Heart right ventricle (tissue), 16 donors: ENCODE results near the gene DAG1. TPM values are rescaled to one million over a fixed set of nuclear protein-coding genes. Genes with fewer than 3 reads are reported as not detected.

Experiments
- ATAC-seq, 8 donors: fragments of 200-7000 bp; cut with Tn5 transposase; one replicate each; pipeline ENCODE4 v1.9.1; 2020; ENCODE audit warnings: mild to moderate bottlenecking in 8 of 8, moderate library complexity in 8 of 8, moderate number of reproducible peaks in 1 of 8
- DNase-seq, 2 donors: peaks; one replicate each; pipeline ENCODE4 v3.0.0-alpha.2; 2020
- H3K27ac ChIP-seq, 10 donors: fragments of 200-600 bp; sonication (generic) in 2 of 10; one replicate each; pipeline versions ENCODE4 v1.5.0 to v1.8.0; 2020 to 2022; ENCODE audit warnings: mild to moderate bottlenecking in 3 of 10
- H3K27me3 ChIP-seq, 7 donors: fragments of 200-600 bp; one replicate each; pipeline ENCODE4 v1.8.0; 2021 to 2022; ENCODE audit warnings: mild to moderate bottlenecking in 2 of 7
- H3K36me3 ChIP-seq, 9 donors: fragments of 200-600 bp; sonication (generic) in 1 of 9; one replicate each; pipeline versions ENCODE4 v1.5.0 to v1.8.0; 2020 to 2022; ENCODE audit warnings: mild to moderate bottlenecking in 2 of 9
- H3K4me1 ChIP-seq, 9 donors: fragments of 200-600 bp; sonication (generic) in 1 of 9; one replicate each; pipeline versions ENCODE4 v1.5.0 to v1.8.0; 2020 to 2022; ENCODE audit warnings: mild to moderate bottlenecking in 4 of 9
- H3K4me3 ChIP-seq, 10 donors: fragments of 200-600 bp; sonication (generic) in 2 of 10; one replicate each; pipeline versions ENCODE4 v1.5.0 to v1.8.0; 2020 to 2022; ENCODE audit warnings: mild to moderate bottlenecking in 7 of 10, moderate library complexity in 2 of 10
- H3K9me3 ChIP-seq, 11 donors: fragments of 200-600 bp in 10 of 11; sonication (generic) in 2 of 11; one replicate each; pipeline versions ENCODE4 v1.5.0 to v1.8.0; 2013 to 2022; ENCODE audit warnings: mild to moderate bottlenecking in 2 of 11, control low read depth in 1 of 11, moderate library complexity in 1 of 11
- CTCF ChIP-seq, 9 donors: fragments of 200-600 bp; sonication (generic) in 2 of 9; IDR thresholded peaks; one replicate each; pipeline versions ENCODE4 v1.5.0 to v1.8.0; 2021 to 2022; ENCODE audit warnings: antibody characterized with exemption in 9 of 9, mild to moderate bottlenecking in 5 of 9, moderate library complexity in 1 of 9
- WGBS, 2 donors: extraction: QIAGEN DNeasy Blood & Tissue Kit; methylation state at CpG; one replicate each; pipeline ENCODE4 v1.1.7; 2013; ENCODE audit warnings: inconsistent platforms in 1 of 2; 5-methylcytosine and 5-hydroxymethylcytosine counted together
- intact Hi-C, 10 donors: fragments of 100-400 bp; cut with DNase I; formaldehyde crosslinking; loops; one replicate each; pipeline versions ENCODE4 v1.11.1 to v1.14.2; 2022
- long read RNA-seq, 3 donors: library from polyadenylated mRNA; unstranded; transcript quantifications; one replicate each; pipeline ENCODE4 v2.0.0, GENCODE V29; 2020 to 2021
- polyA plus RNA-seq, 2 donors: library from polyadenylated mRNA; stranded (reverse); fragments of 200-250 nt; gene quantifications; one replicate each; pipeline ENCODE4 v1.2.3, GENCODE V29; 2013
- total RNA-seq, 10 donors: library from RNA; stranded (reverse); fragmentation: NEBNext Ultra II Directional in 3 of 10; extraction: Animal tissue kit (Norgen Biotek cat#: 25700) in 3 of 10; gene quantifications; one replicate each; pipeline versions ENCODE4 v1.2.1 to v1.2.4, GENCODE V29; 2021 to 2023
- donor health status: Arrhythmogenic right ventricular cardiomyopathy.
- donor health status: ischemic (EF 13 %, LVEDD 7.1; RV severe dilation, severe dysfunction).
- donor health status: healthy with polysubstance abuse.
- donor health status: DM: no; HTN: yes; CAD: no.
- donor health status: DM: no; HTN: no; CAD: no.
- donor health status: ischemic (EF 25% LVEDD 6.9; RV normal size, moderate dysfunction).
- donor health status: ischemic (EF 25% LVEDD 5.7; RV mildly dilated, moderate dysfunction).
- donor health status: healthy.
- donor health status: DM: yes; HTN: yes; CAD: no.
- donor health status: Ischemic cardiomyopathy.
- donor health status: ischemic (EF 35%, LVEDD 5.7; RV mildly dilated, moderate dysfunction).
- donor health status: nonischemic (EF 11% LVEDD 7.7; RV severe dilation, severe dysfunction).
- donor health status: DM: yes; HTN: yes; CAD: no.
- donor health status: PGD.
- donor health status: ischemic (EF 29% LVEDD 5.4; RV normal size, mild dysfunction).
- donor health status: nonischemic (EF 23%, LVEDD 6.1; RV moderate dilation, normal function).

Gene DAG1
- total RNA-seq (100 to 1,000 TPM; 118 to 173 (median 139) TPM), polyA plus RNA-seq (10 to 100 TPM; 37.7 to 50.9 TPM)
- long read RNA-seq, donor 1, full-length matches to known transcripts = 1 of 75 reads
- long read RNA-seq, donor 1, partial matches to known transcripts = 0 of 75 reads
- long read RNA-seq, donor 1, other reads (novel, unspliced or antisense) = 74 of 75 reads
- long read RNA-seq, donor 2, partial matches to known transcripts = 0 of 70 reads
- long read RNA-seq, donor 2, other reads (novel, unspliced or antisense) = 69 of 70 reads
- long read RNA-seq, donor 3, full-length matches to known transcripts = 4 of 89 reads
- long read RNA-seq, donor 3, partial matches to known transcripts = 0 of 89 reads
- long read RNA-seq, donor 3, other reads (novel, unspliced or antisense) = 85 of 89 reads

DNA sequence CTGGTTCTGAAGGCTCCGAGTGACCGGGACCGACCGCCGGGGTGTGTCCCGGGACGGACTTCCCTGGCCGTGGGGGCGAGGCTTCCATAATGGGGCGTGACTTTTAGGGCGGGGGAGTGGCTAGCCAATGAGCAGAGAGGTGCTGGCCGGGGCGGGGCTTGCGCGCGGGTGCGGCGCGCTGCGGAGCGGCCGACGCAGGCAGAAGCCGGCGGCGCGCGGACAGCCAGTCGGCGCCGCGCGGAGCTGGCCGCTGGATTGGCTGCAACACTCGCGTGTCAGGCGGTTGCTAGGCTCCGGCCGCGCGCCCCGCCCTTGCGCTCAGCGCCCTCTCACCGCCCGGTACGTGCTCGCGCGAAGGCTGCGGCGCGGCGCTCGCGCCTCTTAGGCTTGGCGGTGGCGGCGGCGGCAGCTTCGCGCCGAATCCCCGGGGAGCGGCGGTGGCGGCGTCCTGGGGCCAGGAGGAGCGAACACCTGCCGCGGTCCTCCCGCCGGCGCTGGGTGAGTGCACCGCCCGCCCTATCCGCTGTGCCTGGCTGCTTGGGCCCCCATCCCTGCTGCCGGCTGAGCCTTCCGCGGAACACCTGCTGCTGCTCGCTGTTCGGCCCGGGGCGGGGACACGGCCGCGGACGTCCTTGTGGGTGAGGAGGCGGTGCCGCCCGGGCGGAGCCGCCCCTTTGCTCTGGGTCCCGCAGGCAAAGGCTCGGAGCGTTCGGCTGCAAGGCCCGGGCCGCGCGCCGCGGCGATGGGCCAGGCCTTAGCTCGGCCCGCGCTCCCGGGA lies at the start of gene DAG1:
DAG1 (plus strand) TSS at position 332 of the 778 bp plus-strand sequence. CDS start 40,268 bp downstream, outside the sequence.
- Histone ChIP-seq H3K36me3 (no peaks in the 10 kb centered on the region), H3K27ac (peak within 1 kb of the TSS; percentile 86 to 100 (median 98)), H3K4me3 (peak within 1 kb of the TSS; percentile 39 to 94 (median 80)), H3K9me3 (no peaks in the 10 kb centered on the region), H3K4me1 (peaks cover 14 to 49% (median 43%) of the 10 kb centered on the region in 9 donors), H3K27me3 (no peaks in the 10 kb centered on the region)
- no peak for TF ChIP-seq CTCF (IDR thresholded peaks at IDR 0.05)
- intact Hi-C loops = loop anchor here in 2 of 10 donors (5.0 to 10.0 kb wide), 2 partner anchors 202 to 205 kb away; partner anchors contain the start of gene APEH (in 2 of the 2)
- 0% methylated on average over 97 to 108 of the region's 108 CpGs for WGBS, 2 donors
- ATAC-seq (peak; percentile 88 to 95 (median 92)), DNase-seq (peak; percentile 98 to 99)

DNA sequence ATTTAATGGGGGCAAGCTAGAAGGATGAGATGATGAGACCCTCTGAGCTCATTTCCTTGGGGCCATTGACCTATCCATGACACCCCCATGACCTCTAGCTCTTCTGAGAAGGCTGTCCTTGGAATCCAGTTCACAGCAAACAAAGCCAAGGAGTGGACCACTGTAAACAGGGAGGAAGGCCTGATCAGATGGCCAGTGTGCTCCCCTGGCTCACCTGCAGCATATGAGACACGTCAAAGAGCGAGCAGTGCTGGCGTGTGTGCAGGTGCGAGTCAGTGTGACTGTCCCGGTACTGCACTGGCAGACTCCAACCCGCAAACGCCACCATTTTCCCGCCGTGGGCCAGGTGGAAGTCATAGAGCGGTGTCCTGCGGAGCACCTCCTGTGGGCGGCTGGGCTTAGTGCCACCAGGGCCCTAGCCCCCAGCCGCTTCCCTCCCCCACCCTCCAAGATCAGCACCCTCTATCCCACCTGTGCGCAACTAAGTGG lies 48.1 kb upstream of the DAG1 start:
- Histone ChIP-seq H3K27me3 (no peaks in the 10 kb centered on the region), H3K27ac (peak overlapping the region in 8 of 10 donors; percentile 36 to 75 (median 60)), H3K4me1 (peaks cover 0 to 36% (median 7%) of the 10 kb centered on the region in 9 donors), H3K4me3 (peak overlapping the region; percentile 19 to 60 (median 51)), H3K9me3 (no peaks in the 10 kb centered on the region), H3K36me3 (peaks cover 0 to 85% (median 15%) of the 10 kb centered on the region in 9 donors)
- DNase-seq = no peak
- intact Hi-C loops = loop anchor here in 2 of 10 donors (10.0 kb wide), 2 partner anchors 257 to 397 kb away; partner anchors contain the start of genes CCDC71 (in 1 of the 2), IMPDH2 (in 1 of the 2) and NDUFAF3 (in 1 of the 2)
- peak in 1 of 9 donors; percentile 5 for TF ChIP-seq CTCF (IDR thresholded peaks at IDR 0.05)
- 39 to 43% methylated on average over 14 of the region's 14 CpGs for WGBS, 2 donors
- ATAC-seq = peak; percentile 3 to 58 (median 34)

DNA sequence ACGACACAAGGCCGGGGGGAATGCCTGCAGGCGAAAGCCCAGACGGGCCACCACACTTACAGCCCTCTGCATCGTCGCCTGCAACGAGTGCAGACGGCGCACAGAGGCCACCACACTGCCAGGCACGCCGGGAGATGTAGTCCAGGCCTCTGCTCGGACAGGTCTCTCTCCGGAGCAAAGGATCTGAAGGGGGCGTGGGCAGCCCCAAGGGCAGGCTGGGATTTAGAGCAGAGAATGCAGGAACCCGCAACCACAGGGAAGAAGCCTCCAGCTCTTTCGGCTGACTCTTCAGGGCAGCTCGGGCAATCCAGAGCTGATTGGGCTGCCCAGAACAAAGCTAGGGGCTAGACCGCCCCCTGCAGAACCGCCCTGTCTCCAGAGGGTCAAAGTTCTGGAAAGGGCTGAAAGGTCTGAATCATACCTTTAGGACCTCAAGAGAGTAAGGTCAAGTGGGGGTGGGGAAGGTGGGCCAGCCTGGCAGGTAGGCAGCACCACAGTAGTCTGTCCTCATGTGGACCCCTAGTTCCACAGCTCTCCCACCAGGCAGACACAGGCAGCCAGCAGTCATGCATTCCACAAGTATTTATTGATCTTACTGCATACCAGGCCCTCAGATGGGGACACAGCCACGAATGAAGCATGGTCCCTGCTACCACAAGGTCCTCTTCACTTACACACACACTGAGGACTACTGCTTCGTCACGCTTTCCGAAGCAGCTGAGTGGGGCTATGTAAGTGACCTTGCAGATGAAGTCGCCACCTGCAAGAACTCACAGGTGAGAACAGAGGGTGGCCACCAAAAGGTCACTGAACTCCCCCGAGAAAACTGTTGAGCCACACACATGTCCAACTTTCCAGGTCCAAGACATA lies 47.5 kb upstream of the DAG1 start, which contains the start of gene AMT:
AMT (minus strand) TSS at position 95 of the 870 bp plus-strand sequence; CDS start at position 72, 23 bp downstream.
- ATAC-seq = peak; percentile 70 to 89 (median 82)
- DNase-seq = peak; percentile 60
- H3K9me3 ChIP-seq = no peaks in the 10 kb centered on the region

More for the DNA sequence above, 47.5 kb upstream of the DAG1 start, which contains the start of gene AMT:
- H3K4me3 ChIP-seq = peak within 1 kb of the TSS; percentile 19 to 60 (median 51)
- H3K27ac ChIP-seq = peak within 1 kb of the TSS in 9 of 10 donors; percentile 10 to 75 (median 60)
- peaks cover 0 to 29% (median 6%) of the 10 kb centered on the region in 9 donors for H3K4me1 ChIP-seq
- 42 to 49% methylated on average over 25 of the region's 25 CpGs for WGBS, 2 donors
- no peak for TF ChIP-seq CTCF (IDR thresholded peaks at IDR 0.05)
- no peaks in the 10 kb centered on the region for H3K27me3 ChIP-seq
- intact Hi-C loops = loop anchor here in 2 of 10 donors (10.0 kb wide), 2 partner anchors 258 to 398 kb away; partner anchors contain the start of genes CCDC71 (in 1 of the 2), IMPDH2 (in 1 of the 2) and NDUFAF3 (in 1 of the 2)
- peaks cover 0 to 78% (median 15%) of the 10 kb centered on the region in 9 donors for H3K36me3 ChIP-seq
